ENCODE measurements around the gene ADAMTSL1. TPM values are rescaled to one million over a fixed set of nuclear protein-coding genes. Genes with fewer than 3 reads are reported as not detected.

Gene ADAMTSL1
- total and polyA plus RNA-seq, 2 of the 13 experiments (the other 11 are each of a cell fraction or from before 2014, with no cell fraction given) = not detected

GRCh38 chr9:18951936-18952335 is 478.0 kb downstream of the ADAMTSL1 start (continued):
- TF ChIP-seq SKIL (CRISPR knock-in tag; IDR thresholded peaks at IDR 0.05; ENCODE audit: borderline replicate concordance) (no peak), TRIM24 (CRISPR knock-in tag; IDR thresholded peaks at IDR 0.05) (no peak), ZNF264 (CRISPR knock-in tag; IDR thresholded peaks at IDR 0.05) (no peak)

GRCh38 chr9:18955626-18956025 is 481.7 kb downstream of the ADAMTSL1 start:
- no peaks in the 10 kb centered on the region for H3K9me3 ChIP-seq (ENCODE audit: low read length)
- H3K4me2 ChIP-seq (ENCODE audit: low read depth, low read length) = no peak overlapping the region
- no TSS peak for BruUV-seq (replicated peaks)
- no peaks in the 10 kb centered on the region for H3K4me1 ChIP-seq (ENCODE audit: insufficient read depth, low read length)
- in situ Hi-C loops (cut with HindIII; ENCODE audit: extremely low pct_ligation_motif_present, low pct_unique_long_range_greater_than_20kb) (no loop called here), intact Hi-C loops (cut with micrococcal nuclease; ENCODE audit: unreplicated experiment) (no loop called here)
- H3K27ac ChIP-seq (ENCODE audit: extremely low read length, insufficient read depth, low read length) = no peak overlapping the region
- H3K36me3 ChIP-seq (replicated peaks in 1 of 2; ENCODE audit: control insufficient read depth in 1 of 2, insufficient read depth in 2 of 2, low read length in 2 of 2) = no peaks in the 10 kb centered on the region
- peaks cover 0 to 7% of the 10 kb centered on the region in 2 experiments; a peak in 1 of 5 replicates for H3K27me3 ChIP-seq (ENCODE audit: control insufficient read depth in 1 of 2, insufficient read depth in 2 of 2, low read length in 2 of 2)
- WGBS (ENCODE audit: low lambda C conversion rate) = 1% methylated on average over 2 of the region's 2 CpGs
- CTCF ChIA-PET (ENCODE audit: low intra/inter-chr PET ratio, low total read pairs) = no interaction called here
- ATAC-seq = no peak
- no peak for DNase-seq (ENCODE audit: low spot score)
- no peaks in the 10 kb centered on the region for H4K20me1 ChIP-seq (ENCODE audit: insufficient read depth, low read length)
- H2AFZ ChIP-seq (ENCODE audit: low read length) = no peak overlapping the region
- no peak for FAIRE-seq
- POLR2A ChIA-PET = no interaction called here
- no peak overlapping the region for H3K9ac ChIP-seq (ENCODE audit: insufficient read depth, low read depth, low read length)
- no peak overlapping the region for H3K4me3 ChIP-seq (replicated peaks in 1 of 3; ENCODE audit: insufficient read depth in 1 of 3, low read depth in 2 of 3, low read length in 3 of 3)
- H3K79me2 ChIP-seq (ENCODE audit: insufficient read depth, low read length) = no peaks in the 10 kb centered on the region
- no peak for TF ChIP-seq MLX (CRISPR knock-in tag; IDR thresholded peaks at IDR 0.05)
- TF ChIP-seq ZNF788 (CRISPR knock-in tag; IDR thresholded peaks at IDR 0.05; ENCODE audit: borderline replicate concordance) = no peak
- TF ChIP-seq ZSCAN29 (CRISPR knock-in tag; conservative IDR thresholded peaks at IDR 0.05) = no peak
- no peak for TF ChIP-seq TERF1 (CRISPR knock-in tag; IDR thresholded peaks at IDR 0.05)
- TF ChIP-seq ZNF383 (CRISPR knock-in tag; IDR thresholded peaks at IDR 0.05; ENCODE audit: borderline replicate concordance) = no peak
- no peak for TF ChIP-seq REST (IDR thresholded peaks at IDR 0.05; ENCODE audit: borderline replicate concordance in 1 of 2, low read depth in 1 of 2, low read length in 2 of 2)
- no peak for TF ChIP-seq ZNF616 (CRISPR knock-in tag; IDR thresholded peaks at IDR 0.05; ENCODE audit: low read depth)
- no peak for TF ChIP-seq ZNF335 (CRISPR knock-in tag; IDR thresholded peaks at IDR 0.05)
- no peak for TF ChIP-seq ISX (CRISPR knock-in tag; conservative IDR thresholded peaks at IDR 0.05)
- TF ChIP-seq ZNF10 (CRISPR knock-in tag; IDR thresholded peaks at IDR 0.05; ENCODE audit: borderline replicate concordance, low read depth) = no peak
- TF ChIP-seq SOX5 (CRISPR knock-in tag; IDR thresholded peaks at IDR 0.05; ENCODE audit: borderline replicate concordance) = no peak
- no peak for TF ChIP-seq ZNF878 (CRISPR knock-in tag; IDR thresholded peaks at IDR 0.05)
- no peak for TF ChIP-seq THAP7 (CRISPR knock-in tag; IDR thresholded peaks at IDR 0.05)

All from HepG2 (cell line).